ENCODE results near the gene PLEKHJ1. TPM values are rescaled to one million over a fixed set of nuclear protein-coding genes. Genes with fewer than 3 reads are reported as not detected.

PLEKHJ1 gene
- total RNA-seq, 1 donor from 2014 or later, result 126 TPM

- no peak for DNase-seq (ENCODE audit: low spot score)
- Mint-ChIP-seq H3K4me3 (ENCODE audit: unreplicated experiment) (peak overlapping the region; percentile 82), H3K4me1 (ENCODE audit: unreplicated experiment) (peaks cover 43% of the 10 kb centered on the region), H3K9me3 (ENCODE audit: unreplicated experiment) (no peaks in the 10 kb centered on the region), H3K27ac (ENCODE audit: unreplicated experiment) (peak overlapping the region; percentile 90), H3K36me3 (ENCODE audit: low read depth, unreplicated experiment) (peaks cover 23% of the 10 kb centered on the region), H3K27me3 (ENCODE audit: unreplicated experiment) (peaks cover 17% of the 10 kb centered on the region)
- TF ChIP-seq, protein P1, sequence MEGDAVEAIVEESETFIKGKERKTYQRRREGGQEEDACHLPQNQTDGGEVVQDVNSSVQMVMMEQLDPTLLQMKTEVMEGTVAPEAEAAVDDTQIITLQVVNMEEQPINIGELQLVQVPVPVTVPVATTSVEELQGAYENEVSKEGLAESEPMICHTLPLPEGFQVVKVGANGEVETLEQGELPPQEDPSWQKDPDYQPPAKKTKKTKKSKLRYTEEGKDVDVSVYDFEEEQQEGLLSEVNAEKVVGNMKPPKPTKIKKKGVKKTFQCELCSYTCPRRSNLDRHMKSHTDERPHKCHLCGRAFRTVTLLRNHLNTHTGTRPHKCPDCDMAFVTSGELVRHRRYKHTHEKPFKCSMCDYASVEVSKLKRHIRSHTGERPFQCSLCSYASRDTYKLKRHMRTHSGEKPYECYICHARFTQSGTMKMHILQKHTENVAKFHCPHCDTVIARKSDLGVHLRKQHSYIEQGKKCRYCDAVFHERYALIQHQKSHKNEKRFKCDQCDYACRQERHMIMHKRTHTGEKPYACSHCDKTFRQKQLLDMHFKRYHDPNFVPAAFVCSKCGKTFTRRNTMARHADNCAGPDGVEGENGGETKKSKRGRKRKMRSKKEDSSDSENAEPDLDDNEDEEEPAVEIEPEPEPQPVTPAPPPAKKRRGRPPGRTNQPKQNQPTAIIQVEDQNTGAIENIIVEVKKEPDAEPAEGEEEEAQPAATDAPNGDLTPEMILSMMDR (IDR thresholded peaks at IDR 0.05; ENCODE audit: unreplicated experiment), result no peak
Measured at GRCh38 chr19:2240881-2241760, 5.0 kb upstream of the PLEKHJ1 start.

DNA sequence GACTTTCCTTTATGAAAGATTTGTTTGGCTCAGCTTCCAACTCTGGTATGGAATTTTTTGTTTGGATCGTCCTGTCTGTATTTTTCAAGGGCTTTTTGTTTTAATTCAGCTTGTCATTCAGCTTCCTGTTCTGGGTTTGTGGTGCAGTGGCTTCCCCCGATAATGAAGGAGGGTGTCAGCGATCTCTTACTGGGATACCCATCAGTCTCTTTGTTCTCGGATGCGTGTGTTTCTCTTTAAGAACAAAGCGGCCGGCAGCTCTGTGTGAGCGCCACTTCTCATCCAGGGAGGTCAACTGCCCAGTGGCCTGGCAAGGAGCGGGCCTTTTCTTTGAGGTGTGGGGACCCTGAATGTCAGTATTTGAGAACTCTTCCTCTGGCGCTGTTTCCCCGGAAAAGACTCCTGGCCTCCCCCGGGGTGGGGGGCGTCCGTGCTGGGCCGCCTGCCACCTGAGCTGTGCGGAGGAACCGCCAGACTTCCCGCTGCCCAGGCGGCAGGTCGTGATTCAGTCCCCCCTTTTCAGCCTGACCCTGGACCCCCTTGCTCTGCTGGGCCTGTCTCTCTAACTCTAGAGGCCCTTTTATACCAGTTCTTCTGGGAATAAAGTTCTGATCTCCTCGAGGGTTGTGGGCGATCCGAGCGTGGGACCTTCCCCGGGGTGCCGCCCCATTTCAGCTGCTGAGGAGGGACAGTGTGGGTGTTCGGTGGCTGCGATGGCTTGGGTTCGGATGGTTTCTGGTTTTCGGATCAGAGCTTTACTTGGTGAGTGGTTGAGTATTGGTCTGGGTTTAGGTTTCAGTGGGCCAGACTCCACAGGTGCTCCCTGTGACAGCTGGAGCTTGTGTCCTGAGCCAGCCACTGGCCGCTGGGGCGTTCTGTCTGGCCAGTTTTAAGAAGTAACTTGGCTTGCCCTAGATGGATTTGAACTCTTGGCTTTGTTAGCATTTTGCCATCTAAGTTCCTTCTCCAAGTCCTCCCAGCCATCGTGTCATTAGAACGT lies 3.9 kb upstream of the PLEKHJ1 start:
- H3K9me3 Mint-ChIP-seq (ENCODE audit: unreplicated experiment), result no peaks in the 10 kb centered on the region
- peaks cover 45% of the 10 kb centered on the region for H3K4me1 Mint-ChIP-seq (ENCODE audit: unreplicated experiment)
- TF ChIP-seq, protein P1 (IDR thresholded peaks at IDR 0.05; ENCODE audit: unreplicated experiment), result no peak
- DNase-seq (ENCODE audit: low spot score), result no peak
- peak overlapping the region; percentile 98 for H3K4me3 Mint-ChIP-seq (ENCODE audit: unreplicated experiment)
- H3K36me3 Mint-ChIP-seq (ENCODE audit: low read depth, unreplicated experiment), result peaks cover 20% of the 10 kb centered on the region
- peaks cover 17% of the 10 kb centered on the region for H3K27me3 Mint-ChIP-seq (ENCODE audit: unreplicated experiment)
- H3K27ac Mint-ChIP-seq (ENCODE audit: unreplicated experiment), result peak overlapping the region; percentile 98

GRCh38 chr19:2239173-2239572 lies 3.0 kb upstream of the PLEKHJ1 start:
- no peaks in the 10 kb centered on the region for H3K9me3 Mint-ChIP-seq (ENCODE audit: unreplicated experiment)
- H3K36me3 Mint-ChIP-seq (ENCODE audit: low read depth, unreplicated experiment), result peaks cover 20% of the 10 kb centered on the region
- H3K27ac Mint-ChIP-seq (ENCODE audit: unreplicated experiment), result peak overlapping the region; percentile 98
- peak overlapping the region; percentile 98 for H3K4me3 Mint-ChIP-seq (ENCODE audit: unreplicated experiment)
- TF ChIP-seq, protein P1 (IDR thresholded peaks at IDR 0.05; ENCODE audit: unreplicated experiment), result no peak
- peaks cover 20% of the 10 kb centered on the region for H3K27me3 Mint-ChIP-seq (ENCODE audit: unreplicated experiment)
- peaks cover 49% of the 10 kb centered on the region for H3K4me1 Mint-ChIP-seq (ENCODE audit: unreplicated experiment)
- DNase-seq (ENCODE audit: low spot score), result no peak

DNA sequence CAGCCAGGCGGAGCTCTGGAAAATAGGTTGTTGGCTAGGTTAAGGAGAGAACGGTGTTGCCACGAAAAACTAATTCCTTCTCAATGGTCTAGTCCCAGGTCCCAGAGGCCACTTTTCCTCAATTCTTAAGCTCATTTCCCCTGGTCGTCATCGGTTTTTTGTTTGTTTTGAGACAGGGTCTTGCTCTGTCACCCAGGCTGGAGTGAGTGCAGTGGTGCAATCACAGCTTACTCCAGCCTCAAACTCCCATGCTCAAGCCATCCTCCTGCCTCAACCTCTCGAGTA lies 1.7 kb upstream of the PLEKHJ1 start:
- Mint-ChIP-seq H3K36me3 (ENCODE audit: low read depth, unreplicated experiment) (peaks cover 23% of the 10 kb centered on the region), H3K27ac (ENCODE audit: unreplicated experiment) (peak overlapping the region; percentile 92), H3K4me1 (ENCODE audit: unreplicated experiment) (peaks cover 51% of the 10 kb centered on the region), H3K27me3 (ENCODE audit: unreplicated experiment) (peaks cover 23% of the 10 kb centered on the region), H3K4me3 (ENCODE audit: unreplicated experiment) (peak overlapping the region; percentile 98), H3K9me3 (ENCODE audit: unreplicated experiment) (no peaks in the 10 kb centered on the region)
- DNase-seq (ENCODE audit: low spot score), result no peak
- TF ChIP-seq, protein P1 (IDR thresholded peaks at IDR 0.05; ENCODE audit: unreplicated experiment), result no peak
